Activated CD8-positive, alpha-beta memory T cell treated with anti-CD3 and anti-CD28 coated beads, Interleukin-2, amount 50 U/mL, for 1 hour (primary cell): ENCODE measurements around the gene UHMK1.

Experiments
- DNase-seq: peaks from one replicate; pipeline ENCODE4 v3.0.0-alpha.2; 2020; ENCODE audit errors: extremely low read depth

The UHMK1 gene

GRCh38 chr1:162530307-162530987 is 32.8 kb downstream of the UHMK1 start:
- DNase-seq, result no peak

GRCh38 chr1:162530988-162531319 is 33.3 kb downstream of the UHMK1 start:
- DNase-seq, result no peak

GRCh38 chr1:162535501-162535900 is 37.9 kb downstream of the UHMK1 start:
- no peak for DNase-seq

GRCh38 chr1:162536511-162536910 is 38.9 kb downstream of the UHMK1 start:
- no peak for DNase-seq

GRCh38 chr1:162537216-162537615 is 39.6 kb downstream of the UHMK1 start:
- no peak for DNase-seq

- no peak for DNase-seq
Observed at GRCh38 chr1:162538815-162539431, 41.3 kb downstream of the UHMK1 start.

- no peak for DNase-seq
Observed at GRCh38 chr1:162541619-162542141, 44.1 kb downstream of the UHMK1 start.

GRCh38 chr1:162543228-162543627 is 45.6 kb downstream of the UHMK1 start:
- DNase-seq, result no peak

GRCh38 chr1:162548170-162548569 is 50.6 kb downstream of the UHMK1 start:
- DNase-seq, result no peak

GRCh38 chr1:162549001-162549400 is 51.4 kb downstream of the UHMK1 start:
- DNase-seq, result no peak

- no peak for DNase-seq
Observed at GRCh38 chr1:162550925-162551324, 53.3 kb downstream of the UHMK1 start.

- DNase-seq, result no peak
Observed at GRCh38 chr1:162551969-162552683, 54.5 kb downstream of the UHMK1 start.

- no peak for DNase-seq
Observed at GRCh38 chr1:162552684-162553252, 55.1 kb downstream of the UHMK1 start.

- DNase-seq, result no peak
Observed at GRCh38 chr1:162554258-162554657, 56.6 kb downstream of the UHMK1 start.

GRCh38 chr1:162557536-162557935 is 59.9 kb downstream of the UHMK1 start:
- DNase-seq, result no peak

- no peak for DNase-seq
Observed at GRCh38 chr1:162560303-162561036, 62.9 kb downstream of the UHMK1 start.

GRCh38 chr1:162561037-162561615 is 63.5 kb downstream of the UHMK1 start:
- peak; percentile 90 for DNase-seq

- no peak for DNase-seq
Observed at GRCh38 chr1:162561616-162562469, 64.2 kb downstream of the UHMK1 start, which contains the start of gene UAP1. Gene UAP1 (plus strand): TSS chr1:162561722. CDS start chr1:162566069, 4,347 bp downstream.

GRCh38 chr1:162562470-162562828 is 64.8 kb downstream of the UHMK1 start:
- DNase-seq, result no peak

- DNase-seq, result no peak
Observed at GRCh38 chr1:162564762-162565218, 67.2 kb downstream of the UHMK1 start.
